DOHH2 (cell line): ENCODE measurements around the gene RAC2.

ENCODE experiments used
- H3F3A ChIP-seq: fragments of 200-600 bp; sonication (generic), shearing (Covaris generic); 2 replicates; pipeline ENCODE4 v1.6.0; 2016; ENCODE audit warnings: antibody characterized with exemption, mild to moderate bottlenecking; ENCODE audit not compliant: control insufficient read depth, insufficient read depth
- H3K27ac ChIP-seq: fragments of 200-600 bp; sonication (generic); 2 replicates; pipeline ENCODE4 v1.5.1; 2014; ENCODE audit warnings: low read depth, mild to moderate bottlenecking, low read length, moderate library complexity
- H3K27me3 ChIP-seq: fragments of 200-600 bp; sonication (generic); 2 replicates; pipeline ENCODE4 v1.6.1; 2014; ENCODE audit warnings: mild to moderate bottlenecking, low read length, mixed read lengths; ENCODE audit not compliant: control insufficient read depth
- H3K36me3 ChIP-seq: fragments of 200-600 bp; sonication (generic); 2 replicates; pipeline ENCODE4 v1.6.1; 2014; ENCODE audit warnings: mild to moderate bottlenecking, low read length, moderate library complexity, mixed read lengths; ENCODE audit not compliant: control insufficient read depth
- H3K4me1 ChIP-seq: fragments of 200-600 bp; sonication (generic); 2 replicates; pipeline ENCODE4 v1.6.1; 2014; ENCODE audit warnings: mild to moderate bottlenecking, low read length, mixed read lengths; ENCODE audit not compliant: control insufficient read depth
- H3K4me2 ChIP-seq: fragments of 200-600 bp; sonication (generic); 2 replicates; pipeline ENCODE4 v1.6.0; 2014; ENCODE audit warnings: mild to moderate bottlenecking, low read length, moderate library complexity
- H3K4me3 ChIP-seq: fragments of 200-600 bp; sonication (generic); 2 replicates; pipeline ENCODE4 v1.5.1; 2014; ENCODE audit warnings: mild to moderate bottlenecking, low read length, mixed read lengths
- H3K79me2 ChIP-seq: fragments of 200-600 bp; sonication (generic); 2 replicates; pipeline ENCODE4 v1.6.1; 2014; ENCODE audit warnings: mild to moderate bottlenecking, low read length, mixed read lengths; ENCODE audit not compliant: control insufficient read depth
- H3K9me2 ChIP-seq: fragments of 200-600 bp; sonication (generic); replicated peaks from 2 replicates; pipeline ENCODE4 v1.6.1; 2014; ENCODE audit warnings: mild to moderate bottlenecking, low read length, mixed read lengths; ENCODE audit not compliant: control insufficient read depth
- H3K9me3 ChIP-seq: fragments of 200-600 bp; sonication (generic); 2 replicates; pipeline ENCODE4 v1.6.1; 2014; ENCODE audit warnings: antibody characterized with exemption, low read length, mixed read lengths; ENCODE audit not compliant: control insufficient read depth, insufficient read depth
- H4K20me1 ChIP-seq: fragments of 200-600 bp; sonication (generic); 2 replicates; pipeline ENCODE4 v1.6.0; 2014; ENCODE audit warnings: low read depth, mild to moderate bottlenecking, antibody characterized with exemption, low read length, moderate library complexity; ENCODE audit not compliant: control insufficient read depth, insufficient read depth
- EZH2phosphoT487 ChIP-seq: fragments of 200-600 bp; sonication (generic); IDR thresholded peaks from 2 replicates; pipeline ENCODE4 v1.6.1; 2017; ENCODE audit warnings: borderline replicate concordance, mild to moderate bottlenecking, antibody characterized with exemption, low read length, moderate library complexity, mixed read lengths
- TF ChIP-seq, protein P1 (sequence below): fragments of 200-600 bp; sonication (generic); IDR thresholded peaks from one replicate; pipeline ENCODE4 v1.5.1; 2014; ENCODE audit warnings: antibody characterized with exemption, mild to moderate bottlenecking, low read depth, low read length; ENCODE audit not compliant: poor library complexity, severe bottlenecking

Gene RAC2

DNA sequence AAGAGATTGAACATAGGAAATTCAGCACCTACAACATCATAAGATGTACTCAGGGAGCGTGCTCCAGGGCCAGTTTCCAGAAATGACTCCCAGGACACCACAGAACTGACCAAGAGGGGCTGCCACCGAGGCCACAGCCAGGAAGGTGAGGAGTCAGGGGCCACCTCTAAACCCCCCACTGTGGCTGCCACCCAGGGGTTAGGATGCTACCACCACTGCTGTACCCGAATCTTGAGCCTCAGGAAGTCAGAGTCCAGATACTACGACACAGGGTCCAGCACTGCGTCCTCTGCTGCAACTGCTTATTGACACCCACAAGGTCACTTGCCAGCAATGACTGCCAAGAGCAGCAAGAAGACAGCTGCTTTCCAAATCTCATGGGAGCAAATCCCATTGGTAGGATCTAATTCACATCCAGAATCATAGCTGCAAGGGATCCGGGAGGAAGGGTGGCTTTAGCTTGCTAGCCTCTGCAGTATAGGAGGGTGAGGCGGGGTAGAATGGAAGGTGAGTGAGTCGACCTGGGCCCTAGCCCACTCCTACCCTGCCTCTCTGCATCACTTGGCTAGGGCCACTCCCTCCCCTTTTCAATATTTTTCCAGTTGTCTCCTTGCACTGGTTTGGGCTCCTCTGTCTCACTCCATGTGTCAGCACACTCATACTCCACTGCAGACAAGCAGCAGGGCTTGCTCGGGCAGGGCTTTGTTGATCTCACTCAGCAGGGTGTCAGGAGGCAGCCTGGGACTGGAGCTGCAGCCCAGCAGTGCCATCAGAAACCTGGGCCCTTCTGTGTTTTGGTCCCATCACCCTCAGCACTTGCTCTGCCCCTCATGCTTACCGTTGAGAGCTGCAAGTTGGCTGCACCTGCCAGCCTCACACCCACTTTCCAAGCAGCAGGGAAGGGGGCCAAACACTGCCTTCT, 20.2 kb upstream of the RAC2 start:
- Histone ChIP-seq H3K4me2 (no peak overlapping the region), H3K4me3 (no peak overlapping the region), H3K79me2 (no peaks in the 10 kb centered on the region), H3F3A (peaks cover under 1% of the 10 kb centered on the region; the same call in 1 of the 2 replicates), H3K27ac (no peak overlapping the region), H4K20me1 (no peaks in the 10 kb centered on the region), H3K4me1 (peaks cover 41% of the 10 kb centered on the region), H3K36me3 (no peaks in the 10 kb centered on the region), H3K9me3 (peaks cover 13% of the 10 kb centered on the region), H3K9me2 (no peaks in the 10 kb centered on the region), H3K27me3 (peaks cover 9% of the 10 kb centered on the region)
- TF ChIP-seq, protein P1, sequence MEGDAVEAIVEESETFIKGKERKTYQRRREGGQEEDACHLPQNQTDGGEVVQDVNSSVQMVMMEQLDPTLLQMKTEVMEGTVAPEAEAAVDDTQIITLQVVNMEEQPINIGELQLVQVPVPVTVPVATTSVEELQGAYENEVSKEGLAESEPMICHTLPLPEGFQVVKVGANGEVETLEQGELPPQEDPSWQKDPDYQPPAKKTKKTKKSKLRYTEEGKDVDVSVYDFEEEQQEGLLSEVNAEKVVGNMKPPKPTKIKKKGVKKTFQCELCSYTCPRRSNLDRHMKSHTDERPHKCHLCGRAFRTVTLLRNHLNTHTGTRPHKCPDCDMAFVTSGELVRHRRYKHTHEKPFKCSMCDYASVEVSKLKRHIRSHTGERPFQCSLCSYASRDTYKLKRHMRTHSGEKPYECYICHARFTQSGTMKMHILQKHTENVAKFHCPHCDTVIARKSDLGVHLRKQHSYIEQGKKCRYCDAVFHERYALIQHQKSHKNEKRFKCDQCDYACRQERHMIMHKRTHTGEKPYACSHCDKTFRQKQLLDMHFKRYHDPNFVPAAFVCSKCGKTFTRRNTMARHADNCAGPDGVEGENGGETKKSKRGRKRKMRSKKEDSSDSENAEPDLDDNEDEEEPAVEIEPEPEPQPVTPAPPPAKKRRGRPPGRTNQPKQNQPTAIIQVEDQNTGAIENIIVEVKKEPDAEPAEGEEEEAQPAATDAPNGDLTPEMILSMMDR: no peak
- no peak for TF ChIP-seq EZH2phosphoT487

DNA sequence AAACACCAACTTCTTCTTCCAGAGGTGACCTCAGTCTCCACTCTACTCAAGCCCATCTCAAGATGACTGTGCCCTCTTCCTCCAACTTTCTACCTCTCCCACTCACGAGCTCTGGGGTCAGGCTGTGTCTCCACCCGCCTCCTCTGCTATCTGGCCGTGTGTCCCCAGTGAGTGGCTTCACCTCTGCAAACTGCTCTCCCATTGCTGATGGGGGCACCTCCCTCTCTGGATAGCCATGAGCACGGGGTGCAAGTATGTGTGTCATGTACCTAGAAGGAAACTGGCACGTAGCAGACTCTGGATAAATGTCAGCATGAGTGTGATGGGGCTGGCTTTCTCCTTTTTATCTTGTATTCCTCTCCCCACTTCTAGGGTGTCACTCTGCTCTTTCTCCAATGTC, 18.3 kb upstream of the RAC2 start:
- H3F3A ChIP-seq: no peaks in the 10 kb centered on the region; the same call in 1 of the 2 replicates

DNA sequence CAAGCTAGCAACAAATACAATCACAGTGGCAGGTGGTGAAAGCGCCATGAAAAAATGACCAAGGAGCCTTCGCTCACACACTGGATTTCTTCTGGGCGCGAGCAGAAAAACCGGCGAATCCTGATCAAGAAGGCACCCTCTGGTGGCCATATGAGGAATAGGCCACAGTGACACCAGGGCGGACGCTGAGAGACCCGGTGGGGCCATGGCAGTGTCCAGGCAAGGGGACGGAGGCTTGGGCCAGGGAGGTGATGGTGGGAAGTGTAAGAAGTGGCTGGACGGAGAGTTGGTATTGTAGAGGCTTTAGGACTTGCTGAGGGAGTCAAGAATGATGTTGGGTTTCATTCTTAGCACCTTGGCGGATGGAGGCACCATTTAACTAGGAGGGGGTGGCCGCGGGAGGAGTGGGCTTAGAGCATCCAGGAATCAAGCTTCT, 16.9 kb upstream of the RAC2 start:
- TF ChIP-seq, protein P1: peak; percentile 97
- no peak for TF ChIP-seq EZH2phosphoT487
- H3K27ac ChIP-seq: no peak overlapping the region
- no peaks in the 10 kb centered on the region for H3K9me2 ChIP-seq
- H4K20me1 ChIP-seq: no peaks in the 10 kb centered on the region
- H3K4me1 ChIP-seq: peaks cover 30% of the 10 kb centered on the region
- no peaks in the 10 kb centered on the region for H3K36me3 ChIP-seq
- H3F3A ChIP-seq: no peaks in the 10 kb centered on the region; the same call in 1 of the 2 replicates
- peaks cover 13% of the 10 kb centered on the region for H3K9me3 ChIP-seq
- no peaks in the 10 kb centered on the region for H3K79me2 ChIP-seq
- H3K27me3 ChIP-seq: peaks cover 10% of the 10 kb centered on the region
- H3K4me2 ChIP-seq: peak overlapping the region; percentile 26; the same call in 1 of the 2 replicates
- H3K4me3 ChIP-seq: no peak overlapping the region

More for the DNA sequence above, 18.3 kb upstream of the RAC2 start:
- TF ChIP-seq, protein P1: no peak
- H3K4me3 ChIP-seq: no peak overlapping the region
- peaks cover 30% of the 10 kb centered on the region for H3K4me1 ChIP-seq
- H4K20me1 ChIP-seq: no peaks in the 10 kb centered on the region
- no peaks in the 10 kb centered on the region for H3K9me2 ChIP-seq
- no peaks in the 10 kb centered on the region for H3K79me2 ChIP-seq
- no peaks in the 10 kb centered on the region for H3K36me3 ChIP-seq
- no peak overlapping the region for H3K27ac ChIP-seq
- peaks cover 9% of the 10 kb centered on the region for H3K27me3 ChIP-seq
- H3K4me2 ChIP-seq: no peak overlapping the region
- H3K9me3 ChIP-seq: peaks cover 13% of the 10 kb centered on the region
